GM04504 (cell line): ENCODE results near the gene SRPK1.
"Not testable (repeated sequence)": the region's sequence is repeated elsewhere in the genome, so short reads cannot be mapped to it uniquely, and the experiment has no call there.

Source experiments
- DNase-seq: peaks from one replicate; pipeline ENCODE4 v3.0.0-alpha.2; 2012; ENCODE audit warnings: low read depth

SRPK1 gene

GRCh38 chr6:35931120-35931561 is 10.2 kb upstream of the SRPK1 start:
- DNase-seq, result no peak

GRCh38 chr6:35929601-35930000 is 8.7 kb upstream of the SRPK1 start:
- DNase-seq, result no peak

GRCh38 chr6:35926509-35927215 is 5.8 kb upstream of the SRPK1 start:
- DNase-seq, result no peak

- DNase-seq, result no peak
Measured at GRCh38 chr6:35925961-35926360, 5.1 kb upstream of the SRPK1 start.

- no peak for DNase-seq
Measured at GRCh38 chr6:35924146-35924545, 3.2 kb upstream of the SRPK1 start.

GRCh38 chr6:35922139-35922554 is 1.2 kb upstream of the SRPK1 start:
- DNase-seq, result no peak

GRCh38 chr6:35919827-35920751 is 809 bp downstream of the SRPK1 start:
- DNase-seq, result no peak

- no peak for DNase-seq
Measured at GRCh38 chr6:35919085-35919826, 1.6 kb downstream of the SRPK1 start.

- not testable (repeated sequence) for DNase-seq
Measured at GRCh38 chr6:35916893-35917292, 4.0 kb downstream of the SRPK1 start.

- no peak for DNase-seq
Measured at GRCh38 chr6:35916056-35916455, 4.8 kb downstream of the SRPK1 start.

GRCh38 chr6:35914536-35914935 is 6.4 kb downstream of the SRPK1 start:
- no peak for DNase-seq

GRCh38 chr6:35911871-35912653 is 8.8 kb downstream of the SRPK1 start:
- DNase-seq, result no peak

- DNase-seq, result not testable (repeated sequence)
Measured at GRCh38 chr6:35909571-35909970, 11.3 kb downstream of the SRPK1 start.

GRCh38 chr6:35908753-35909401 is 12.0 kb downstream of the SRPK1 start:
- DNase-seq, result not testable (repeated sequence)

- no peak for DNase-seq
Measured at GRCh38 chr6:35907750-35908149, 13.1 kb downstream of the SRPK1 start.

- DNase-seq, result no peak
Measured at GRCh38 chr6:35906499-35906846, 14.4 kb downstream of the SRPK1 start.

- no peak for DNase-seq
Measured at GRCh38 chr6:35905841-35906498, 14.9 kb downstream of the SRPK1 start.

GRCh38 chr6:35905141-35905785 is 15.6 kb downstream of the SRPK1 start:
- no peak for DNase-seq

- no peak for DNase-seq
Measured at GRCh38 chr6:35903679-35904078, 17.2 kb downstream of the SRPK1 start.

- no peak for DNase-seq
Measured at GRCh38 chr6:35900448-35900847, 20.4 kb downstream of the SRPK1 start.
